HCT116 (cell line): ENCODE measurements around the gene ARMH4. TPM values are rescaled to one million over a fixed set of nuclear protein-coding genes. Genes with fewer than 3 reads are reported as not detected.

Source experiments
- ATAC-seq: fragments of 200-7000 bp; cut with Tn5 transposase; 2 replicates; pipeline ENCODE4 v1.9.1; 2020; ENCODE audit warnings: mild to moderate bottlenecking, moderate library complexity
- BruUV-seq: library from RNA; stranded (reverse); fragments of 400-500 nt; replicated peaks from 2 replicates; lab custom pipeline; 2021; lab: Mats Ljungman, UMichigan
- CTCF ChIA-PET: fragments of 300-600 bp; sonication (Branson Sonifier 250); formaldehyde crosslinking; loops from one replicate; lab custom pipeline; 2021; ENCODE audit warnings: antibody characterized with exemption; lab: Charles Lee
- POLR2A ChIA-PET: fragments of 300-600, 350-600 bp; sonication (Branson Sonifier 250); formaldehyde crosslinking; loops from one replicate; lab custom pipeline; 2021; ENCODE audit warnings: antibody characterized with exemption; lab: Charles Lee
- RAD21 ChIA-PET, 2 experiments: fragments of 300-600 bp; sonication (Branson Sonifier 250); formaldehyde crosslinking; loops; one replicate each; lab custom pipeline; 2023; ENCODE audit warnings: low total read pairs in 2 of 2; ENCODE audit not compliant: uncharacterized antibody in 2 of 2, unreplicated experiment in 2 of 2, low non-redundant PET in 1 of 2; lab: Charles Lee
- DNase-seq: peaks from one replicate; pipeline ENCODE4 v3.0.0-alpha.2; 2010; ENCODE audit warnings: low read depth, low spot score
- H2AFZ ChIP-seq: fragments of 200-600 bp; shearing (Covaris generic), sonication (generic); 2 replicates; pipeline ENCODE4 v1.6.1; 2017; ENCODE audit warnings: low read depth, mixed run types, mixed read lengths, antibody characterized with exemption, low read length; ENCODE audit not compliant: poor library complexity, severe bottlenecking
- H3K27ac ChIP-seq: 2 replicates; pipeline ENCODE4 v1.5.1; 2012; ENCODE audit warnings: low read depth, low read length
- H3K27me3 ChIP-seq: fragments of 200-600 bp; sonication (generic); 2 replicates; pipeline ENCODE4 v1.6.1; 2016; ENCODE audit warnings: mixed run types, low read length, mixed read lengths; ENCODE audit not compliant: insufficient read depth
- H3K36me3 ChIP-seq, 2 experiments: fragments of 200-500 bp in 1 of 2; fragments of 200-600 bp in 1 of 2; sonication (Bioruptor generic) in 1 of 2; sonication (generic) in 1 of 2; 2 replicates each; pipeline versions ENCODE4 v1.5.1 to v1.6.1; 2014 to 2016; ENCODE audit warnings: low read length in 2 of 2, inconsistent platforms in 1 of 2, mixed read lengths in 1 of 2, mixed run types in 1 of 2; ENCODE audit not compliant: insufficient read depth in 2 of 2, control insufficient read depth in 1 of 2
- H3K4me1 ChIP-seq, 2 experiments: fragments of 200-600 bp in 1 of 2; sonication (generic) in 1 of 2; 2 replicates each; pipeline versions ENCODE4 v1.5.1 to v1.6.1; 2012 to 2017; ENCODE audit warnings: low read length in 2 of 2, inconsistent platforms in 1 of 2, mild to moderate bottlenecking in 1 of 2, mixed read lengths in 1 of 2, mixed run types in 1 of 2, moderate library complexity in 1 of 2; ENCODE audit not compliant: insufficient read depth in 2 of 2, control insufficient read depth in 1 of 2
- H3K4me2 ChIP-seq: fragments of 200-600 bp; sonication (generic); 2 replicates; pipeline ENCODE4 v1.6.1; 2017; ENCODE audit warnings: mixed run types, low read length, mixed read lengths
- H3K4me3 ChIP-seq, 2 experiments: fragments of 200-600 bp in 1 of 2; sonication (generic) in 1 of 2; replicated peaks in 1 of 2; 2 replicates each; pipeline ENCODE4 v1.5.1; 2011 to 2016; ENCODE audit warnings: low read length in 2 of 2, control low read depth in 1 of 2, low read depth in 1 of 2, mild to moderate bottlenecking in 1 of 2, mixed read lengths in 1 of 2, mixed run types in 1 of 2
- H3K79me2 ChIP-seq: fragments of 200-600 bp; sonication (generic); 2 replicates; pipeline ENCODE4 v1.6.1; 2017; ENCODE audit warnings: mild to moderate bottlenecking, mixed run types, low read length, moderate library complexity, mixed read lengths; ENCODE audit not compliant: insufficient read depth
- H3K9ac ChIP-seq: fragments of 200-600 bp; sonication (generic); 2 replicates; pipeline ENCODE4 v1.6.1; 2016; ENCODE audit warnings: low read length, mixed read lengths
- H3K9me2 ChIP-seq: fragments of 200-600 bp; sonication (generic), shearing (Covaris generic); 2 replicates; pipeline ENCODE4 v1.6.1; 2017; ENCODE audit warnings: mixed run types, mild to moderate bottlenecking, moderate library complexity; ENCODE audit not compliant: insufficient read depth
- H3K9me3 ChIP-seq, 2 experiments: fragments of 200-500 bp in 1 of 2; fragments of 200-600 bp in 1 of 2; sonication (Bioruptor generic) in 1 of 2; sonication (generic) in 1 of 2; 2 replicates each; pipeline ENCODE4 v1.6.1; 2014 to 2017; ENCODE audit warnings: low read length in 2 of 2, mixed read lengths in 2 of 2, inconsistent platforms in 1 of 2, low read depth in 1 of 2, mild to moderate bottlenecking in 1 of 2, mixed run types in 1 of 2, moderate library complexity in 1 of 2; ENCODE audit not compliant: control insufficient read depth in 1 of 2, insufficient read depth in 1 of 2
- H4K20me1 ChIP-seq: fragments of 200-600 bp; sonication (generic), shearing (Covaris generic); 2 replicates; pipeline ENCODE4 v1.6.1; 2017; ENCODE audit warnings: mixed run types, mild to moderate bottlenecking, moderate library complexity; ENCODE audit not compliant: insufficient read depth
- EZH2 ChIP-seq: fragments of 200-600 bp; sonication (generic); IDR thresholded peaks from 2 replicates; pipeline ENCODE4 v1.6.1; 2017; ENCODE audit warnings: antibody characterized with exemption, mixed run types
- EZH2phosphoT487 ChIP-seq: fragments of 200-600 bp; IDR thresholded peaks from 2 replicates; pipeline ENCODE4 v1.6.1; 2018; ENCODE audit warnings: antibody characterized with exemption, borderline replicate concordance
- FOSL1 ChIP-seq: IDR thresholded peaks from 2 replicates; pipeline ENCODE4 v1.6.1; 2012; ENCODE audit warnings: low read depth
- POLR2AphosphoS5 ChIP-seq: IDR thresholded peaks from 2 replicates; pipeline ENCODE4 v1.6.1; 2011; ENCODE audit warnings: mild to moderate bottlenecking, low read depth, low read length, moderate library complexity
- REST ChIP-seq: IDR thresholded peaks from 2 replicates; pipeline ENCODE4 v1.6.1; 2012; ENCODE audit warnings: low read depth
- SIN3A ChIP-seq: IDR thresholded peaks from 2 replicates; pipeline ENCODE4 v1.6.1; 2012; ENCODE audit warnings: low read depth
- ZBTB33 ChIP-seq: IDR thresholded peaks from 2 replicates; pipeline ENCODE4 v1.6.1; 2011; ENCODE audit warnings: mild to moderate bottlenecking, low read length, moderate library complexity; ENCODE audit not compliant: insufficient replicate concordance; ENCODE audit errors: extremely low read depth
- ZNF274 ChIP-seq: fragments of 200-500 bp; sonication (Bioruptor generic); IDR thresholded peaks from 2 replicates; pipeline ENCODE4 v1.6.1; 2014; ENCODE audit warnings: mild to moderate bottlenecking, low read depth, low read length, inconsistent platforms
- intact Hi-C: fragments of 100-400 bp; cut with micrococcal nuclease; formaldehyde crosslinking; loops from 2 replicates; pipeline ENCODE4 v1.10.0; 2022
- total RNA-seq: library from RNA; stranded (reverse); gene quantifications from one replicate; pipeline ENCODE4 v1.2.1, GENCODE V29; 2021; ENCODE audit not compliant: unreplicated experiment
- TF ChIP-seq, protein P1 (sequence below), 3 experiments: fragments of 200-600 bp in 1 of 3; sonication (generic) in 1 of 3; IDR thresholded peaks in 2 of 3; conservative IDR thresholded peaks in 1 of 3; 2 replicates each; pipeline ENCODE4 v1.5.1; 2012 to 2017; ENCODE audit warnings: low read depth in 2 of 3, low read length in 2 of 3, antibody characterized with exemption in 1 of 3, borderline replicate concordance in 1 of 3, control low read depth in 1 of 3, mild to moderate bottlenecking in 1 of 3, mixed read lengths in 1 of 3, mixed run types in 1 of 3, moderate library complexity in 1 of 3; ENCODE audit not compliant: insufficient read depth in 1 of 3
- TF ChIP-seq, protein P2 (sequence below): IDR thresholded peaks from 2 replicates; pipeline ENCODE4 v1.6.1; 2012

The ARMH4 gene
- total RNA-seq, 1 experiment from 2014 or later = 1.7 TPM

- intact Hi-C loops = loop anchor here (10.0 kb wide), 1 partner anchor 1670 kb away; no protein-coding TSS in a partner anchor
- no TSS peak for BruUV-seq
- H3K9me2 ChIP-seq = no peaks in the 10 kb centered on the region
Observed at GRCh38 chr14:57974896-57975295, 177.1 kb downstream of the ARMH4 start.

More at GRCh38 chr14:57974896-57975295, 177.1 kb downstream of the ARMH4 start:
- no peaks in the 10 kb centered on the region for H4K20me1 ChIP-seq
- CTCF ChIA-PET = no interaction called here
- ATAC-seq = no peak
- TF ChIP-seq REST (no peak), EZH2 (no peak), ZBTB33 (no peak), EZH2phosphoT487 (no peak), ZNF274 (no peak), SIN3A (no peak), FOSL1 (no peak), POLR2AphosphoS5 (no peak)
- TF ChIP-seq, protein P1, sequence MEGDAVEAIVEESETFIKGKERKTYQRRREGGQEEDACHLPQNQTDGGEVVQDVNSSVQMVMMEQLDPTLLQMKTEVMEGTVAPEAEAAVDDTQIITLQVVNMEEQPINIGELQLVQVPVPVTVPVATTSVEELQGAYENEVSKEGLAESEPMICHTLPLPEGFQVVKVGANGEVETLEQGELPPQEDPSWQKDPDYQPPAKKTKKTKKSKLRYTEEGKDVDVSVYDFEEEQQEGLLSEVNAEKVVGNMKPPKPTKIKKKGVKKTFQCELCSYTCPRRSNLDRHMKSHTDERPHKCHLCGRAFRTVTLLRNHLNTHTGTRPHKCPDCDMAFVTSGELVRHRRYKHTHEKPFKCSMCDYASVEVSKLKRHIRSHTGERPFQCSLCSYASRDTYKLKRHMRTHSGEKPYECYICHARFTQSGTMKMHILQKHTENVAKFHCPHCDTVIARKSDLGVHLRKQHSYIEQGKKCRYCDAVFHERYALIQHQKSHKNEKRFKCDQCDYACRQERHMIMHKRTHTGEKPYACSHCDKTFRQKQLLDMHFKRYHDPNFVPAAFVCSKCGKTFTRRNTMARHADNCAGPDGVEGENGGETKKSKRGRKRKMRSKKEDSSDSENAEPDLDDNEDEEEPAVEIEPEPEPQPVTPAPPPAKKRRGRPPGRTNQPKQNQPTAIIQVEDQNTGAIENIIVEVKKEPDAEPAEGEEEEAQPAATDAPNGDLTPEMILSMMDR (IDR thresholded peaks at IDR 0.05 in 2 of 3, conservative IDR thresholded peaks at IDR 0.05 in 1 of 3; ENCODE audit: borderline replicate concordance in 1 of 3, insufficient read depth in 1 of 3, low read depth in 2 of 3, low read length in 2 of 3) = no peak
- TF ChIP-seq, protein P2, sequence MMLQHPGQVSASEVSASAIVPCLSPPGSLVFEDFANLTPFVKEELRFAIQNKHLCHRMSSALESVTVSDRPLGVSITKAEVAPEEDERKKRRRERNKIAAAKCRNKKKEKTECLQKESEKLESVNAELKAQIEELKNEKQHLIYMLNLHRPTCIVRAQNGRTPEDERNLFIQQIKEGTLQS = no peak
- TF ChIP-seq, all 23 proteins: peak for 0
- H3K27ac ChIP-seq = no peak overlapping the region
- no peak overlapping the region for H2AFZ ChIP-seq
- no peaks in the 10 kb centered on the region for H3K4me1 ChIP-seq
- no peaks in the 10 kb centered on the region for H3K79me2 ChIP-seq
- ChIA-PET RAD21 (no interaction called here), POLR2A (no interaction called here)
- H3K4me3 ChIP-seq = no peak overlapping the region
- H3K4me2 ChIP-seq = no peak overlapping the region
- no peak overlapping the region for H3K9ac ChIP-seq
- no peak for DNase-seq
- no peaks in the 10 kb centered on the region for H3K36me3 ChIP-seq
- no peaks in the 10 kb centered on the region for H3K9me3 ChIP-seq
- peaks cover 72% of the 10 kb centered on the region for H3K27me3 ChIP-seq
